LHCN-M2 (cell line): Measurements from ENCODE around the gene TACC2. TPM values are rescaled to one million over a fixed set of nuclear protein-coding genes. Genes with fewer than 3 reads are reported as not detected.

Experiments
- DNase-seq: peaks from one replicate; pipeline ENCODE4 v3.0.0-alpha.2; 2012; ENCODE audit warnings: low read depth
- total RNA-seq: library from RNA; depleted of rRNA; stranded (reverse); fragments of >200 nt; gene quantifications from 2 replicates; pipeline ENCODE4 v1.2.3, GENCODE V29; 2014

The TACC2 gene
- total RNA-seq, 1 experiment from 2014 or later, result 11.3 TPM

- no peak for DNase-seq
These were observed 132.1 kb downstream of the TACC2 start for GRCh38 chr10:122121059-122121458.

GRCh38 chr10:122122493-122122892 is 133.5 kb downstream of the TACC2 start:
- DNase-seq, result no peak

GRCh38 chr10:122123186-122123585 is 134.2 kb downstream of the TACC2 start:
- DNase-seq, result no peak

- no peak for DNase-seq
These were observed 135.4 kb downstream of the TACC2 start for GRCh38 chr10:122124342-122124741.

GRCh38 chr10:122124808-122125207 is 135.8 kb downstream of the TACC2 start:
- no peak for DNase-seq

GRCh38 chr10:122126763-122127659 is 138.0 kb downstream of the TACC2 start:
- peak; percentile 97 for DNase-seq

- peak; percentile 70 for DNase-seq
These were observed 139.0 kb downstream of the TACC2 start for GRCh38 chr10:122127943-122128342.

- DNase-seq, result peak; percentile 64
These were observed 139.4 kb downstream of the TACC2 start for GRCh38 chr10:122128357-122128756.

GRCh38 chr10:122130474-122131110 is 141.6 kb downstream of the TACC2 start:
- no peak for DNase-seq

GRCh38 chr10:122132331-122132755 is 143.4 kb downstream of the TACC2 start:
- DNase-seq, result no peak

- DNase-seq, result no peak
These were observed 144.1 kb downstream of the TACC2 start for GRCh38 chr10:122132882-122133565.

GRCh38 chr10:122135251-122136025 is 146.5 kb downstream of the TACC2 start:
- no peak for DNase-seq

- DNase-seq, result no peak
These were observed 150.1 kb downstream of the TACC2 start for GRCh38 chr10:122138831-122139625.

- DNase-seq, result no peak
These were observed 150.7 kb downstream of the TACC2 start for GRCh38 chr10:122139627-122140170.

GRCh38 chr10:122140461-122140902 is 151.5 kb downstream of the TACC2 start:
- peak; percentile 78 for DNase-seq

GRCh38 chr10:122140941-122141623 is 152.1 kb downstream of the TACC2 start:
- DNase-seq, result peak; percentile 98

- peak; percentile 70 for DNase-seq
These were observed 153.1 kb downstream of the TACC2 start for GRCh38 chr10:122141821-122142640.

GRCh38 chr10:122142641-122143237 is 153.8 kb downstream of the TACC2 start:
- DNase-seq, result no peak
